ENCODE measurements around the gene MYLK4. TPM values are rescaled to one million over a fixed set of nuclear protein-coding genes. Genes with fewer than 3 reads are reported as not detected.

The MYLK4 gene
- total and polyA plus RNA-seq, 4 experiments from 2014 or later: 0.04 to 0.42 (median 0.31) TPM

DNA sequence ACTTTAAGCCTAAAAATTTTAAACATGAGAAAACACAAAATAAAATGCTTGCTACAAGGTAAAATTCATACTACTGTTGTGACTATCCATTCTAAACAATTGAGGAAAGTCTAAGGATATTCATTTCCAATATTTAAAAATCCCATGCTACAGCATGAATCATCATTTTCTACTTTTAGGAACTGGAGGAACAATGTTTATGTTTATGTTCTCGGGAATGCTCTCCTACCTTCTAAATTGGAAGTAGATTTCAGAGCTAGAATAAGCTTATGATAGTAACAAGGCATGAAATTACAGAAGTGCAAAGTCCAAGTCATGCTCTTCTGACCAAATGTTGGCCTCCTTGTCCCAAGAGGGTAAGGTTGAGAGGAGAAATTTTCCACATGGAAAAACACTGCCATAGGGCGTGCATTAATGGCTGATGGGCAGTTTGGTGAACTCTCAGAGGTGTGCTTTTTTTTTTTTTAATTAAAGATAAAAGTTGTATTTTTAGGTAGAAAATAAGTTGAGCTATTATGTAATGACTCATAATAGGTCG, 6.0 kb upstream of the MYLK4 start:
- peaks cover 0 to 2% (median 0%) of the 10 kb centered on the region in 8 donors for H3K9me3 Mint-ChIP-seq
- peaks cover 12 to 25% of the 10 kb centered on the region in 2 donors for H3K27me3 Mint-ChIP-seq

DNA sequence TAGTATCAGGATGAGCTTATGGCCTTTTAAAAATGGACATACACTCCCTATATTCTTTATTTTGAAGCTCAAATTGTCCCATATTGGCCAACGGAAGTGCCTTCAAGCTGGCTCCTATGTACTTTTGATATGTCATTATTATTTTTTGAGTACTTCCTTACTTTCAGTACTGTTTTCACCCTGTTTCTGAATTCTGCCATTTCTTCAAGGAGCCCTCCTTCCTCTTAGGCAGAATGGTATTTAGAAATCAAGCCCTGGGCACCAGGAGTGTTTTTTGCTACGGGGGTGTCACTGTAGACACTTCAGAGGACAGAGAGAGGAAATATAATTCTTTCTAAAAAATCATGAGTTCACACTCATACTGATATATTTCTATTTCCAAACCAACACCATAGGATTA, 5.5 kb upstream of the MYLK4 start:
- Histone ChIP-seq H3K27ac (ENCODE audit: low read depth, low read length) (no peak overlapping the region), H3K4me1 (ENCODE audit: insufficient read depth, low read length) (peaks cover 4% of the 10 kb centered on the region), H3K9me3 (ENCODE audit: control insufficient read depth in 1 of 2, low read length in 2 of 2) (no peaks in the 10 kb centered on the region), H3K27me3 (ENCODE audit: insufficient read depth, low read length) (no peaks in the 10 kb centered on the region), H3K4me3 (ENCODE audit: low read length in 2 of 2) (no peak overlapping the region), H3K36me3 (ENCODE audit: insufficient read depth, low read length) (no peaks in the 10 kb centered on the region)
- H3K9me3 Mint-ChIP-seq: peaks cover 0 to 2% (median 0%) of the 10 kb centered on the region in 8 donors
- no peak overlapping the region for H3K27ac Mint-ChIP-seq
- H3K4me3 Mint-ChIP-seq: no peak overlapping the region
- intact Hi-C loops (cut with micrococcal nuclease): no loop called here
- H3K27me3 Mint-ChIP-seq: peaks cover 12 to 25% of the 10 kb centered on the region in 2 donors
- no peaks in the 10 kb centered on the region for H3K36me3 Mint-ChIP-seq
- no peak for DNase-seq
- H3K4me1 Mint-ChIP-seq: peaks cover 3 to 10% (median 7%) of the 10 kb centered on the region in 4 donors
- ChIA-PET CTCF (ENCODE audit: partially characterized antibody) (interaction anchor here (1.2 to 1.4 kb wide), 2 partner anchors 18 to 1160 kb away, joined by 3 to 4 read pairs; no protein-coding TSS in a partner anchor), POLR2A (ENCODE audit: partially characterized antibody) (no interaction called here)

More for the DNA sequence above, 6.0 kb upstream of the MYLK4 start:
- no peak overlapping the region for H3K4me3 Mint-ChIP-seq
- Histone ChIP-seq H3K4me3 (ENCODE audit: low read length in 2 of 2) (no peak overlapping the region), H3K9me3 (ENCODE audit: control insufficient read depth in 1 of 2, low read length in 2 of 2) (no peaks in the 10 kb centered on the region), H3K27ac (ENCODE audit: low read depth, low read length) (no peak overlapping the region), H3K4me1 (ENCODE audit: insufficient read depth, low read length) (peaks cover 4% of the 10 kb centered on the region), H3K27me3 (ENCODE audit: insufficient read depth, low read length) (no peaks in the 10 kb centered on the region), H3K36me3 (ENCODE audit: insufficient read depth, low read length) (no peaks in the 10 kb centered on the region)
- POLR2A ChIA-PET (ENCODE audit: partially characterized antibody): no interaction called here
- intact Hi-C loops (cut with micrococcal nuclease): no loop called here
- H3K36me3 Mint-ChIP-seq: no peaks in the 10 kb centered on the region
- CTCF ChIA-PET (ENCODE audit: partially characterized antibody): interaction anchor here (1.2 to 1.6 kb wide), 5 partner anchors 8 to 1160 kb away, joined by 3 to 5 read pairs (median 3); no protein-coding TSS in a partner anchor
- no peak overlapping the region for H3K27ac Mint-ChIP-seq
- no peak for DNase-seq
- H3K4me1 Mint-ChIP-seq: peaks cover 4 to 12% (median 9%) of the 10 kb centered on the region in 4 donors

DNA sequence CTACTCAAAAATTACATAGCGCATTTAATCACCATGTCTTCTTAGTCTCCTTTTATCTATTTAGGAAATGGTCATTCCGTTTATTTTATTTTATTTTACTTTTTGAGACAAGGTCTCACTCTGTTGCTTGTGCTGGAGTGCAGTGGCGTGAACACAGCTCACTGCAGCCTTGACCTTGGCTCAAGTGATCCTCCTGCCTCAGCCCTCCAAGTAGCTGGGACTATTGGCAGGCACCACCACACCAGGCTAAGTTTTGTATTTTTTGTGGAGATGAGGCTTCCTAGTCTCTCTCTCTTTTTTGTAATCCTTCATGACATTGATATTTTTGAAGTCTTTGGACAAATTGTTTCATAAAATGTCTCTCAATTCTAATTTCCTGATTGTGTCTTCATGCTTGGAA, 4.7 kb upstream of the MYLK4 start:
- no peaks in the 10 kb centered on the region for H3K36me3 ChIP-seq (ENCODE audit: insufficient read depth, low read length)
- no peaks in the 10 kb centered on the region for H3K4me1 ChIP-seq (ENCODE audit: insufficient read depth, low read length)
- Mint-ChIP-seq H3K36me3 (no peaks in the 10 kb centered on the region), H3K4me1 (peaks cover 0 to 2% (median 0%) of the 10 kb centered on the region in 4 donors), H3K27me3 (peaks cover 15 to 29% of the 10 kb centered on the region in 2 donors), H3K27ac (no peak overlapping the region), H3K4me3 (no peak overlapping the region), H3K9me3 (peaks cover 0 to 2% (median 0%) of the 10 kb centered on the region in 8 donors)
- H3K27ac ChIP-seq (ENCODE audit: low read depth, low read length): no peak overlapping the region
- H3K27me3 ChIP-seq (ENCODE audit: insufficient read depth, low read length): peaks cover 7% of the 10 kb centered on the region
- no peak overlapping the region for H3K4me3 ChIP-seq (ENCODE audit: low read length in 2 of 2)
- POLR2A ChIA-PET (ENCODE audit: partially characterized antibody): no interaction called here
- CTCF ChIA-PET (ENCODE audit: partially characterized antibody): interaction anchor here (1.4 kb wide), 1 partner anchor 8 kb away, joined by 4 read pairs; no protein-coding TSS in a partner anchor
- intact Hi-C loops (cut with micrococcal nuclease): no loop called here
- no peak for DNase-seq
- H3K9me3 ChIP-seq (ENCODE audit: control insufficient read depth in 1 of 2, low read length in 2 of 2): no peaks in the 10 kb centered on the region

DNA sequence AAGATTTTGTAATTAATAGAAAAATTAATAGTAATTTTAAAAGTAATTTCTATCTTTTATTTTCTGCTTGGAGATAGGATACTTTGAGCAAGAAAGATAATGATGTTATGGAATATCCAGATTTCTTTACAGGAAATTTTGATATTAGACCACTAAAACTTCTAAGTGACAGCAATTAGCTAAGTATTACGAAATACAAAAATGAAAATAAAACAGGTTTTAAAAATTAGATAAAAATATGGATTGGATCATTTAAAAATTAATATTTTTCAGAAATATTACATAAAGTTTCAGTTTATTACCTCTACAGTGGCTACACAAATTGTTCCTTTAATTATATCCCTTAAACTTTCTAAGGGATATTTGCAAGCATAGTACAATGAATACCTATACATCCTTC, 4.2 kb upstream of the MYLK4 start:
- no peak overlapping the region for H3K27ac Mint-ChIP-seq
- H3K9me3 ChIP-seq (ENCODE audit: control insufficient read depth in 1 of 2, low read length in 2 of 2): no peaks in the 10 kb centered on the region
- H3K4me3 Mint-ChIP-seq: no peak overlapping the region
- H3K27me3 Mint-ChIP-seq: peaks cover 15 to 29% of the 10 kb centered on the region in 2 donors
- ChIA-PET CTCF (ENCODE audit: partially characterized antibody) (interaction anchor here (0.7 to 1.4 kb wide), 2 partner anchors 8 to 17 kb away, joined by 3 to 4 read pairs; no protein-coding TSS in a partner anchor), POLR2A (ENCODE audit: partially characterized antibody) (no interaction called here)
- H3K9me3 Mint-ChIP-seq: peaks cover 0 to 2% (median 0%) of the 10 kb centered on the region in 8 donors
- H3K36me3 Mint-ChIP-seq: no peaks in the 10 kb centered on the region
- no peak overlapping the region for H3K4me3 ChIP-seq (ENCODE audit: low read length in 2 of 2)
- DNase-seq: no peak
- no peaks in the 10 kb centered on the region for H3K36me3 ChIP-seq (ENCODE audit: insufficient read depth, low read length)
- intact Hi-C loops (cut with micrococcal nuclease): no loop called here
- H3K27ac ChIP-seq (ENCODE audit: low read depth, low read length): no peak overlapping the region
- no peaks in the 10 kb centered on the region for H3K4me1 ChIP-seq (ENCODE audit: insufficient read depth, low read length)
- H3K4me1 Mint-ChIP-seq: peaks cover 0 to under 1% (median under 1%) of the 10 kb centered on the region in 4 donors
- H3K27me3 ChIP-seq (ENCODE audit: insufficient read depth, low read length): peaks cover 7% of the 10 kb centered on the region

DNA sequence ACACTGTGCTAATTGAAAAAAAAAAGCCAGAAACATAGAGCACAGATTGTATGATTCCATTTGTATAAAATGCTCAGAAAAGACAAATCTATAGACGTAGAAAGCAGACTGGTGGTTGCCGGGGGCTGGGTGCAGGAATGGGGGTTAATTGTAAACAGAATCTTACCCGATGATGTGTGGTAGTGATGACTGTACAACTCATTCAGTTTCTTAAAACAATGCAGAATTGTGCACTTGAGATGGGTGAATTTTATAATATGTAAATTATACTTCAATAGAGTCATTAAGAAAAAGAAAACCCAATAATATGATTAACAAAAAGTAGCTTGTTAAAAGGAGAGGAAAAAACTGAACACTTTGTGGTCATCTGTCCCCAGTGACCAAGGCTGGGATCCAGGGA, 3.7 kb upstream of the MYLK4 start:
- Histone ChIP-seq H3K36me3 (ENCODE audit: insufficient read depth, low read length) (no peaks in the 10 kb centered on the region), H3K9me3 (ENCODE audit: control insufficient read depth in 1 of 2, low read length in 2 of 2) (no peaks in the 10 kb centered on the region), H3K27ac (ENCODE audit: low read depth, low read length) (no peak overlapping the region), H3K4me1 (ENCODE audit: insufficient read depth, low read length) (no peaks in the 10 kb centered on the region), H3K4me3 (ENCODE audit: low read length in 2 of 2) (no peak overlapping the region), H3K27me3 (ENCODE audit: insufficient read depth, low read length) (peaks cover 7% of the 10 kb centered on the region)
- CTCF ChIA-PET (ENCODE audit: partially characterized antibody): interaction anchor here (0.7 to 1.4 kb wide), 2 partner anchors 9 to 16 kb away, joined by 3 to 4 read pairs; no protein-coding TSS in a partner anchor
- no peak for DNase-seq
- POLR2A ChIA-PET (ENCODE audit: partially characterized antibody): no interaction called here
- Mint-ChIP-seq H3K4me3 (no peak overlapping the region), H3K9me3 (no peaks in the 10 kb centered on the region), H3K36me3 (no peaks in the 10 kb centered on the region), H3K27ac (no peak overlapping the region), H3K27me3 (peaks cover 15 to 29% of the 10 kb centered on the region in 2 donors), H3K4me1 (peaks cover 0 to 2% (median under 1%) of the 10 kb centered on the region in 4 donors)
- intact Hi-C loops (cut with micrococcal nuclease): no loop called here

DNA sequence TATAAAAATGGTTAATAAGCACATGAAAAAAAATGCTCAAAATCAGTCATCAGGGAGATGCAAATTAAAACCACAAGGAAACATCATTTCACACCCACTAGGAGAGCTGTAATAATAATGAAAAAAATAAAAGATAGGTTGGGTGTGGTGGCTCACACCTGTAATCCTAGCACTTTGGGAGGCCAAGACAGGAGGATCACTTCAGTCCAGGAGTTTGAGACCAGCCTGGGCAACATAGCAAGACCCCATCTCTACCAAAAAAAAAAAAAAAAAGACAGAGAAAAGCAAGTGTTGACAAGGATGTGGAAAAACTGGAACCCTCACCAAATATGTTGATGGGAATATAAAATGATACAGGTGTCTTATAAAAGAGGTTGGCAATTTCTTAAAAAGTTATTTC, 3.0 kb upstream of the MYLK4 start:
- Histone ChIP-seq H3K27ac (ENCODE audit: low read depth, low read length) (no peak overlapping the region), H3K4me1 (ENCODE audit: insufficient read depth, low read length) (no peaks in the 10 kb centered on the region), H3K27me3 (ENCODE audit: insufficient read depth, low read length) (peaks cover 7% of the 10 kb centered on the region), H3K9me3 (ENCODE audit: control insufficient read depth in 1 of 2, low read length in 2 of 2) (no peaks in the 10 kb centered on the region), H3K4me3 (ENCODE audit: low read length in 2 of 2) (no peak overlapping the region), H3K36me3 (ENCODE audit: insufficient read depth, low read length) (no peaks in the 10 kb centered on the region)
- Mint-ChIP-seq H3K4me3 (no peak overlapping the region), H3K4me1 (peaks cover 0 to 2% (median under 1%) of the 10 kb centered on the region in 4 donors), H3K27me3 (peaks cover 15 to 29% of the 10 kb centered on the region in 2 donors), H3K9me3 (no peaks in the 10 kb centered on the region), H3K27ac (no peak overlapping the region), H3K36me3 (no peaks in the 10 kb centered on the region)
- no peak for DNase-seq
- intact Hi-C loops (cut with micrococcal nuclease): no loop called here
- POLR2A ChIA-PET (ENCODE audit: partially characterized antibody): no interaction called here
- CTCF ChIA-PET (ENCODE audit: partially characterized antibody): no interaction called here

DNA sequence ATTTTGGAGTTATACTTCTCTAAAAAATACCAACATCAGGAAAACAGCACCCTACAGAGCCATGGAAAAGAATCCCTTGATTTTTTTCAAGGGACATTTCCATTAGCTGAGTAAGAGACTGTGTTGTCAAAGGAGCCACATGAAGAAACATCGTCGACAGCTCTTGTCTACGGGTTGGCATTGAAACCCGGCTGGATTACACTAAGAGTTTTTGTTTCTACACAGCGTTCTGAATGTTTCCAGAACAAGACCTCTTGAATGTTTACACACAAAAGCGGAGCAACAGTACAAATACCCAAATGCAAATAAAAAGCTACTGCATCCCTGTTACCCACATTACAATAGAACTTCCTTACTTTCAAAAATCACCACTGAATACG, 2.4 kb upstream of the MYLK4 start:
- intact Hi-C loops (cut with micrococcal nuclease): no loop called here
- Histone ChIP-seq H3K4me1 (ENCODE audit: insufficient read depth, low read length) (no peaks in the 10 kb centered on the region), H3K27me3 (ENCODE audit: insufficient read depth, low read length) (peaks cover 7% of the 10 kb centered on the region), H3K27ac (ENCODE audit: low read depth, low read length) (no peak overlapping the region), H3K9me3 (ENCODE audit: control insufficient read depth in 1 of 2, low read length in 2 of 2) (no peaks in the 10 kb centered on the region), H3K4me3 (ENCODE audit: low read length in 2 of 2) (no peak overlapping the region), H3K36me3 (ENCODE audit: insufficient read depth, low read length) (no peaks in the 10 kb centered on the region)
- no peak for DNase-seq
- H3K36me3 Mint-ChIP-seq: no peaks in the 10 kb centered on the region
- H3K9me3 Mint-ChIP-seq: no peaks in the 10 kb centered on the region
- POLR2A ChIA-PET (ENCODE audit: partially characterized antibody): no interaction called here
- H3K4me3 Mint-ChIP-seq: no peak overlapping the region
- peaks cover 15 to 29% of the 10 kb centered on the region in 2 donors for H3K27me3 Mint-ChIP-seq
- H3K4me1 Mint-ChIP-seq: peaks cover 0 to 2% (median under 1%) of the 10 kb centered on the region in 4 donors
- CTCF ChIA-PET (ENCODE audit: partially characterized antibody): no interaction called here
- H3K27ac Mint-ChIP-seq: no peak overlapping the region
